ENCODE measurements around the gene RELL2.

RELL2 gene

DNA sequence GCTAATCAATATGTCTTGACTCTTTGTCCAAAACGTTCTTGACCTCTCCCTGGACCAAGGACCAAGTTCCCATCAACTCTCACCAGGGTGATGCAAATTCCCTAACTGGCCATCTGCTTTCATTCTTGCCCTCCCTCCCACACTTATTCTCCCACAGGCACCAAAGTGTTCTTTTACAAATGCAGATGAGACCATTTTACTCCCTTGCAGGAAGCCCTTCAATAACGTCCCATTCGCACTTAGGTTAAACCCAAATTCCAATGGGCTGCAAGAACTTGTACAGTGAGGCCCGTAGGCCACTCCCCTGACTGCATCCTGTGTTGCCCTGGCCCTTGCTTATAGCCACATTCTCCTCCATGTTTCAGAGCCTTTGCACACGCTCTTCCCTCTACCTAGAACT is 38.0 kb downstream of the RELL2 start:
- TF ChIP-seq, protein P1, sequence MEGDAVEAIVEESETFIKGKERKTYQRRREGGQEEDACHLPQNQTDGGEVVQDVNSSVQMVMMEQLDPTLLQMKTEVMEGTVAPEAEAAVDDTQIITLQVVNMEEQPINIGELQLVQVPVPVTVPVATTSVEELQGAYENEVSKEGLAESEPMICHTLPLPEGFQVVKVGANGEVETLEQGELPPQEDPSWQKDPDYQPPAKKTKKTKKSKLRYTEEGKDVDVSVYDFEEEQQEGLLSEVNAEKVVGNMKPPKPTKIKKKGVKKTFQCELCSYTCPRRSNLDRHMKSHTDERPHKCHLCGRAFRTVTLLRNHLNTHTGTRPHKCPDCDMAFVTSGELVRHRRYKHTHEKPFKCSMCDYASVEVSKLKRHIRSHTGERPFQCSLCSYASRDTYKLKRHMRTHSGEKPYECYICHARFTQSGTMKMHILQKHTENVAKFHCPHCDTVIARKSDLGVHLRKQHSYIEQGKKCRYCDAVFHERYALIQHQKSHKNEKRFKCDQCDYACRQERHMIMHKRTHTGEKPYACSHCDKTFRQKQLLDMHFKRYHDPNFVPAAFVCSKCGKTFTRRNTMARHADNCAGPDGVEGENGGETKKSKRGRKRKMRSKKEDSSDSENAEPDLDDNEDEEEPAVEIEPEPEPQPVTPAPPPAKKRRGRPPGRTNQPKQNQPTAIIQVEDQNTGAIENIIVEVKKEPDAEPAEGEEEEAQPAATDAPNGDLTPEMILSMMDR (IDR thresholded peaks at IDR 0.05) = no peak

DNA sequence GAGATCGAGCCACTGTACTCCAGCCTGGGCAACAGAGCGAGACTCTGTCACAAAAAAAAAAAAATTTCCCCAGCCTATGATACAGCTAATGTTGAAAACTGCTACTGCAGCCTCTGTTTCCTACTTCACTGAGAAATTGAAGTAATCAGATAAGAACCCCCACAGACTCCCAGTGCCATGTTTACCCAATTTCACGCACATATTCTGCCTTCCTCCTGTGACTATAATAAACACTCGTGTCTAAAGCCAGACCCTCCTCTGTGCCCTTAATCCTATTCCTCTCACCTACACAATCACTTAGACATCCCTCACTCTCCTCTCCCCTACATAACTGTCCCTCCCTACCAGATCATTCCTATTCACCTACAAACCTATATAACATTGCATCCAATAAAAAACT is 38.9 kb downstream of the RELL2 start:
- TF ChIP-seq, protein P1 (IDR thresholded peaks at IDR 0.05) = no peak

DNA sequence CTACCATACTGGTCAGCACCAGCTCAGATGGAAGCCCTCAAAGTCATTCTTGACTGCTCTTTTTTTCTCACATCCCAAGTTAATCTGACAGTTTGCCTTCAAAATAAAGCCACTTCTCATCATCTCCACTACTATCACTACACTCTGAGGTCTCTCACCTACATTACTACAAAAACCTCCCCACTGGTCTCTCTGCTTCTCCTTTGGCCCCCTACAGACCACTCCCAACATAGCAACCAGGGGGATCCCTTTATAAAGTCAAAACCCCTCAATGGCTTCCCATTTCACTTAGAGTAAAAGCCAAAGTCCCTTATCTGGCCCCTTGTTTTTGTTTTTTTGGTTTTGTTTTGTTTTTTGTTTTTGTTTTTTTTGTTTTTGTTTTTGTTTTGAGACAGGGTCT is 40.6 kb downstream of the RELL2 start:
- TF ChIP-seq, protein P1 (IDR thresholded peaks at IDR 0.05) = no peak

DNA sequence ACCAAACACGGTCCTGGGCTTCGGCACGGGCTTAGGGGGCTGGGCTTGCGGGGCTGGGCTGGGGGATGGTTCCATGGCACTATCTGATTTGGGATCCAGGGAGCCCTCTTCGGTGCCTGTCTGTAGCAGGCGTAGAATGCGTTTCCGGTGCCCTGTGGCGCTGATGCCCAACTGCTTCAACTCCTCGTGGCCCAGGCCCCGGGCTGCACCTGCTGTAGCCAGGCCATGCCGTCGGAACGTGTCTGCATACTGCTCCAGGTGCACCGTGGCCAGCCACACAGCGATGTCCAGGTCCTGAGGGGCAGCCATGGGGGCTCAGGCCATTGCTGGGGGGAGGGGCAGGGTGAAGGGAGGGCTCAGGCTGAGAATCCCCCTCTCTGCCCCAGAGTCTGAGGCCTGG is 43.4 kb downstream of the RELL2 start:
- TF ChIP-seq, protein P1 (IDR thresholded peaks at IDR 0.05) = no peak

- TF ChIP-seq, protein P1 (IDR thresholded peaks at IDR 0.05) = no peak
Observed at GRCh38 chr5:141680751-141681201, 44.0 kb downstream of the RELL2 start.

DNA sequence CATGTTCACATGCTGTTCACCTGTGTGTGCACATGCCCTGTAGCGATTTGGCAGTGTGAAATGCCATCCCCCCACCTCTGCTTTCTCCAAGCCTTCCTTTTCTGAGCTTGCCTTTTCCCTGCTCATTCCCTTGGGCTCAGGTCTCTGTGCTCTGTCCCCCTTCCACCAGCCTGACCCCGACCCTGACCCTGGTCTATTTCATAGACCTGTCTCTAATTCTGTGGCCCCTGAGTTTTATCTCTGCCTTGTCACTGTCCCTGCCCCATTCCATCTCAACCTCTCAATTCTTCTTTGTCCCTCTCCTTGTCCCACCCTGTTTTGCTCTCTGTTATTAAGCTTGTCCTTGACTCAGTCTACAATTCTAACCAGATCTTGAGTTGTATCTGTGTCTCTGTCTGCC is 44.5 kb downstream of the RELL2 start:
- TF ChIP-seq, protein P1 (IDR thresholded peaks at IDR 0.05) = no peak

- TF ChIP-seq, protein P1 (IDR thresholded peaks at IDR 0.05) = no peak
Observed at GRCh38 chr5:141681695-141682641, 45.2 kb downstream of the RELL2 start, which contains the start of gene ARAP3. TSS of gene ARAP3 (minus strand) at chr5:141682230. CDS start at chr5:141680486, 1,744 bp downstream.

All from LNCAP (cell line).